ENCODE measurements around the gene CELSR1.

GRCh38 chr22:46417769-46418168, 119.7 kb downstream of the CELSR1 start:
- TF ChIP-seq ZFX (CRISPR knock-in tag; IDR thresholded peaks at IDR 0.05; ENCODE audit: low read depth) (no peak), RARG (CRISPR knock-in tag; IDR thresholded peaks at IDR 0.05; ENCODE audit: low read depth) (no peak), GATAD2A (CRISPR knock-in tag; IDR thresholded peaks at IDR 0.05) (no peak), ZBTB40 (IDR thresholded peaks at IDR 0.05) (no peak), ZBTB40 (CRISPR knock-in tag; IDR thresholded peaks at IDR 0.05) (no peak), IRF2 (CRISPR knock-in tag; IDR thresholded peaks at IDR 0.05) (no peak), MXI1 (IDR thresholded peaks at IDR 0.05; ENCODE audit: borderline replicate concordance, low read depth, low read length) (no peak), PATZ1 (CRISPR knock-in tag; IDR thresholded peaks at IDR 0.05) (no peak), POLR2A (IDR thresholded peaks at IDR 0.05; ENCODE audit: insufficient read depth in 1 of 2, low read depth in 2 of 2, low read length in 2 of 2) (no peak), ZNF101 (CRISPR knock-in tag; IDR thresholded peaks at IDR 0.05; ENCODE audit: borderline replicate concordance, low read depth) (no peak), ATAD3A (CRISPR knock-in tag; IDR thresholded peaks at IDR 0.05) (no peak)
- TF ChIP-seq, protein P1, sequence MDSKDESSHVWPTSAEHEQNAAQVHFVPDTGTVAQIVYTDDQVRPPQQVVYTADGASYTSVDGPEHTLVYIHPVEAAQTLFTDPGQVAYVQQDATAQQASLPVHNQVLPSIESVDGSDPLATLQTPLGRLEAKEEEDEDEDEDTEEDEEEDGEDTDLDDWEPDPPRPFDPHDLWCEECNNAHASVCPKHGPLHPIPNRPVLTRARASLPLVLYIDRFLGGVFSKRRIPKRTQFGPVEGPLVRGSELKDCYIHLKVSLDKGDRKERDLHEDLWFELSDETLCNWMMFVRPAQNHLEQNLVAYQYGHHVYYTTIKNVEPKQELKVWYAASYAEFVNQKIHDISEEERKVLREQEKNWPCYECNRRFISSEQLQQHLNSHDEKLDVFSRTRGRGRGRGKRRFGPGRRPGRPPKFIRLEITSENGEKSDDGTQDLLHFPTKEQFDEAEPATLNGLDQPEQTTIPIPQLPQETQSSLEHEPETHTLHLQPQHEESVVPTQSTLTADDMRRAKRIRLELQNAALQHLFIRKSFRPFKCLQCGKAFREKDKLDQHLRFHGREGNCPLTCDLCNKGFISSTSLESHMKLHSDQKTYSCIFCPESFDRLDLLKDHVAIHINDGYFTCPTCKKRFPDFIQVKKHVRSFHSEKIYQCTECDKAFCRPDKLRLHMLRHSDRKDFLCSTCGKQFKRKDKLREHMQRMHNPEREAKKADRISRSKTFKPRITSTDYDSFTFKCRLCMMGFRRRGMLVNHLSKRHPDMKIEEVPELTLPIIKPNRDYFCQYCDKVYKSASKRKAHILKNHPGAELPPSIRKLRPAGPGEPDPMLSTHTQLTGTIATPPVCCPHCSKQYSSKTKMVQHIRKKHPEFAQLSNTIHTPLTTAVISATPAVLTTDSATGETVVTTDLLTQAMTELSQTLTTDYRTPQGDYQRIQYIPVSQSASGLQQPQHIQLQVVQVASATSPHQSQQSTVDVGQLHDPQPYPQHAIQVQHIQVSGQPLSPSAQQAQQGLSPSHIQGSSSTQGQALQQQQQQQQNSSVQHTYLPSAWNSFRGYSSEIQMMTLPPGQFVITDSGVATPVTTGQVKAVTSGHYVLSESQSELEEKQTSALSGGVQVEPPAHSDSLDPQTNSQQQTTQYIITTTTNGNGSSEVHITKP (CRISPR knock-in tag; IDR thresholded peaks at IDR 0.05; ENCODE audit: low read depth) = no peak
